ENCODE results near the gene IFT57.
"Not testable (repeated sequence)": the region's sequence is repeated elsewhere in the genome, so short reads cannot be mapped to it uniquely, and the experiment has no call there.

Gene IFT57, protein sequence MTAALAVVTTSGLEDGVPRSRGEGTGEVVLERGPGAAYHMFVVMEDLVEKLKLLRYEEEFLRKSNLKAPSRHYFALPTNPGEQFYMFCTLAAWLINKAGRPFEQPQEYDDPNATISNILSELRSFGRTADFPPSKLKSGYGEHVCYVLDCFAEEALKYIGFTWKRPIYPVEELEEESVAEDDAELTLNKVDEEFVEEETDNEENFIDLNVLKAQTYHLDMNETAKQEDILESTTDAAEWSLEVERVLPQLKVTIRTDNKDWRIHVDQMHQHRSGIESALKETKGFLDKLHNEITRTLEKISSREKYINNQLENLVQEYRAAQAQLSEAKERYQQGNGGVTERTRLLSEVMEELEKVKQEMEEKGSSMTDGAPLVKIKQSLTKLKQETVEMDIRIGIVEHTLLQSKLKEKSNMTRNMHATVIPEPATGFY

DNA sequence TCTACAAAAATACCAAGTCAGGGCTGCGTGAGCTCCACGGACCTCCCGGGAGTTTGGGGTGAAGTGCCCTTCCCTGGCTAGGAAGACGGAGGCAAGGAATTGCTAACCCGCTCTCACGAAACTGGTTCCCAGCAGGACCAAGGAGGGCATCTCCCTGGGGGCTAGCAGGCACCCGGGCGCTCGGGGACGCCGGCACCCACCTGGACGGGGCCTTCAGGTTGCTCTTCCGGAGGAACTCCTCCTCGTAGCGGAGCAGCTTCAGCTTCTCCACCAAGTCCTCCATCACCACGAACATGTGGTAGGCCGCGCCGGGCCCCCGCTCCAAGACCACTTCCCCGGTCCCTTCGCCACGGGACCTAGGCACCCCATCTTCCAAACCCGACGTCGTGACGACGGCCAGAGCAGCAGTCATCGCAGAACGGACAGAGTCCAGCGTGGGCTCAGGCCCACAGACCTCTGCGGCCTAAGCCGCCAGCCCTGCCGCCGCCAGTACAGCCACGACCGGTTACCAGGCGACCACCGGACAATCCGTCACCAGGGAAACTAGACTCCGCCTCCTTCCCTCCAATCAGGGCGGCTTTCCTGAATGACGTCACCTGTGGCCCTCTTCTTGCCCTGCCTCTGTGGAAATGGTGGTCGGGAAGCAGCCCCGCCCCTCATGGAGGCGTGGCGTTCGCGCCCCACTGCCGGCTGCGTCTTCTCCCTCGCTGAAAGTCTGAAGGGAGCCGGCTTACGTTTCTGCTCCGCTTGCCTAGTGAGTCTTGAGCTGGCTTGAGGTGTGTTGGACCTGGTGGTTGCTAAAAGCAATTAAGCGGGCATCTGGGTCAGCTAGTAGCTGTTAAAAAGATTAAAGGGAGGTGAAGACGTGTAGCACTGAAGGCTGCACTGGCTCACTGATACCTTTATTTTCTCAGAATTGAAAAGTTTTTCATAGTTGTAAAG lies at the start of gene IFT57:
TSS of gene IFT57 (minus strand) at position 514 of the 942 bp plus-strand sequence. CDS start at position 412, 102 bp downstream.
- peak; percentile 98 for DNase-seq (ENCODE audit: low spot score)

DNA sequence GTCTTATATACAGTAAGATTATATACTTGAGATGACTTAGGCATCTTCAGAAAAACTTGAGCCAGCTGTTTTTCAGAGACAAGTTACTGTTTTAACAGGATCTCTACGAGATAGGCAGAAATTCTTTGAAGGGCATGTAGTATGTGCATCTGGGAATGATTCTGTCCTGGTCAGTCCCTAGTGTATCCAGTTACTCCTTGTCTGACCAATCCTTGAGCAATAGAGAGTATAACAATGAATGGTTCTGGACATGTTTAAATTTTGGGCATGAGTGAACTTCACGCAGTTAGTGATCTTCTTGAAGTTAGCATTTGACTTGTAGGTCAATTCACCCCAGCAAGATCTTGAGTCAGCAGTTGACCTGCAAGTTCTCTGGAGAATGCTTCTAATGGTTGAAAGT lies 49.4 kb upstream of the IFT57 start:
- no peak for DNase-seq (ENCODE audit: low spot score)

GRCh38 chr3:108268235-108268634 lies 46.0 kb upstream of the IFT57 start:
- DNase-seq (ENCODE audit: low spot score): not testable (repeated sequence)

DNA sequence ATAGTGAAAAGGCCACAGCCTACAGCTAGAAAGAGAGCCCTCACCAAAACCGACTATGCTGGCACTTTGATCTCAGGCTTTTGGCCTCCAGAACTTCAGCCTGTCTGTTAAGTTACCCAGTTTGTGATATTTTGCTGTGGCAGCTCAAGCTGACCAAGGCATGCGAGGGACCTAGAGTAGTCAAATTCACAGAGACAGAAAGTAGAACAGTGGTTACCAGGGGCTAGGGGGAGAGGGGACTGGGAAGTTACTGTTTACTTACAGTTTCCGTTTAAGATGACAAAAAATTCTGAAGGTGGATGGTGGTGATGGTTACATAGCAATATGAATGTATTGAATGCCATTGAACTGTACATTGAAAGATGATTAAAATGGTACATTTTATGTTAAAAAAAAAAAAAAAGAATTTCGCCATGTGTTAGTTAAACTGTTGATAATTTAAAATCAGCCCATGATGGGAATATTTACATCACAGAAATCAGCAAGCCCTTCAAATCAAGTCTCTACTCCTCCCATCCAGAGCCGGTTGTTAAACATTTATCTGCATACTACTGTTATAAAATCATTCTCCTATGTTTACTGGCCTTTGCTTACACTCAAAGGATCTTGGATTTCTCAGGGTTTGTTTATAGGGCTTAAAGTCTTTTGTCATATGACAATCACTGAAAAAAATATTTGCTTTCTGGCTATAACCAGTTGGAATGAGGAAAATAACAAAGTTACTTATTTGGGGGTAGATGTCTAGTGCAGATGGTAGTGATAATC lies 42.5 kb upstream of the IFT57 start:
- not testable (repeated sequence) for DNase-seq (ENCODE audit: low spot score)

GRCh38 chr3:108255131-108255530 lies 32.9 kb upstream of the IFT57 start:
- DNase-seq (ENCODE audit: low spot score): no peak

DNA sequence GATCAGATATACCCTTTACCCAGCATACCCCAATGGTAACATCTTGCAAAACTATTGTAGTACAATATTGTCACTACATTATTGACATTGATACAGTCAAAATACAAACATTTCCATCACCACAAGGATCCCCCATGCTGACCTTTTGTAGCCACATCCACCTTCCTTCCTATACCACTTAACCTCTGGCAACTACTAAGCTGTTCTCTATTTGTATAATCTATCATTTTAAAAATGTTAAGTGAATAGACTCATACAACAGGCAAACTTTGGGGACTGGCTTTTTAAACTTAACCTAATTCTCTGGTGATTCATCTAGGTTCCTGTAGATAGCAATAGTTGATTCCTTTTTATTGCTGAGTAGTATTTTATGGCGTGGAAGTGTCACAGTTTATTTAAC lies 29.6 kb upstream of the IFT57 start:
- DNase-seq (ENCODE audit: low spot score): no peak

GRCh38 chr3:108251265-108251664 lies 29.0 kb upstream of the IFT57 start:
- no peak for DNase-seq (ENCODE audit: low spot score)

DNA sequence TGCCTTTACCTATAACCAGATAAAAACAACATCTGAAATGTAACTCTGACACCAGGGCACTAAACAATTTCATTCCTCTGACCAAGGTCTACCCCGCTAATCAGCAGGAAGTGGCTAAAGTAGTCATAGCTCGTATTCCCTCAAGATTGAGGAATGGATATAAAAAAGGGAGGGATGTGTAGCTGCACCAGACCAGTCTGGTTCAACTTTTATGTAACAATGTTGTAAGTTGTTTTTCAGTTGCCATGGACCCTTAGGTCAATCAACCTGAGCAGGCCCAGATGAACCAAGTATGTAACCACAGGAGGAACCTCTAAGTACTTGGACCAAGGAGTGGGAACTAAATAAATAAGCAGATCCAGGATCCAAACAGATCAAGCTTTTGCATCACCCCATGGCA lies 28.4 kb upstream of the IFT57 start:
- DNase-seq (ENCODE audit: low spot score): no peak

DNA sequence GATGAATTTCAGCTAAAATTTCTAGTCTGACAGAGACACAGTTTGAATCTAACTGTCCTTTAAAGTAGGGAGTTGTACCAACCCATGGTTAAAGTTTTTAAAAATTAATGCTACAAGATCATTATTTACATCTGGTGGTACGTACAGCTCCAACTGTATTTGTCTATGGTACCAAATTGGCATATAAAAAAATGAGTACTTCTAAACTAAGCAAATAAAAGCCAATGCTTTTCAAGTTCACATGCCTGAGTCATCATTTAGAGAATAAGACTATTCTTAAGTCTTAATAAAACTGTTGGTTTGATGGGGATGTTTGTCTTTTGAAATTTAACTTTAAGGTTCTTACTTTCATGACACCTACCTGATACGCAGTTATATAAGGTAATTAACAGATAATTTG lies 21.0 kb upstream of the IFT57 start:
- DNase-seq (ENCODE audit: low spot score): no peak

DNA sequence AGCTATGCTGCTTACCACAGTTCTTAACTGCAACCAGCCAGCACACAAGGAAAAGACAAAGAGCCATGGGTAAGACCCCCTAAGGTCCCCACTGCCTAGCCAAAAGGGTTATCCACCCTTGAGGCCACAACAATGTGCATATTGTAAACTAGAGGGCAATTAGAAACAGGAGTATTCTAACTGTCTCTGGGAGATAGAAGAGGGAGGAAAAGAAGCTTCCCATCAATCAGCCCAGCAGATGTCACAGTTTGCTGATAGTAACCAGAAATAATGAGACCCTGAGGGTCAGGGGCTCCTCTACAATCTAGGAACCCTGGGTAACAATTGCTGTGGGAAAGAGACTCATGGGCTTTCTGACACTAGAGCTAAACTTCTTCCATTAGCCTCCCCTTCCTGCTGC lies 20.6 kb upstream of the IFT57 start:
- DNase-seq (ENCODE audit: low spot score): no peak

GRCh38 chr3:108241721-108242120 lies 19.5 kb upstream of the IFT57 start:
- no peak for DNase-seq (ENCODE audit: low spot score)

- DNase-seq (ENCODE audit: low spot score): no peak
Measured at GRCh38 chr3:108241146-108241545, 18.9 kb upstream of the IFT57 start.

- no peak for DNase-seq (ENCODE audit: low spot score)
Measured at GRCh38 chr3:108239082-108239481, 16.9 kb upstream of the IFT57 start.

DNA sequence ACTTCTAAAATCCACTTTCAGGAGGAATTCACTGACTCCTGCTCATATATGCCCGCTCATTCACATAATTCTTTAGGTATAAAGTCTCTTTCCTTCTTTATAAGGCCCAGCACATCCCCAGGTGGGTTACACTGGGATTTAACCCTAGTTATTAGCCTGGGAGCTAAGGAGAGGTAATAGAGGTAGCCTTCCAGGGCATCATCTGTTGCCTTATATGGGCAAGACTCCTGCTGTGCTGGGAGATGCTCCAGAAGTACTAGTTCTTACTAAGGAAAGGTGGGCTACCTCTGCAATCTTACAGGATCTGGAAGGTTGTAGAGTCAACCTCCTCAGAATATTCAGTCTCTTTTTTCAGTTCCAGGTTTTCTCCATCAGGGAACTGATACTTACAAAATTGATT lies 13.1 kb upstream of the IFT57 start:
- no peak for DNase-seq (ENCODE audit: low spot score)

GRCh38 chr3:108234387-108234957 lies 12.2 kb upstream of the IFT57 start:
- no peak for DNase-seq (ENCODE audit: low spot score)

DNA sequence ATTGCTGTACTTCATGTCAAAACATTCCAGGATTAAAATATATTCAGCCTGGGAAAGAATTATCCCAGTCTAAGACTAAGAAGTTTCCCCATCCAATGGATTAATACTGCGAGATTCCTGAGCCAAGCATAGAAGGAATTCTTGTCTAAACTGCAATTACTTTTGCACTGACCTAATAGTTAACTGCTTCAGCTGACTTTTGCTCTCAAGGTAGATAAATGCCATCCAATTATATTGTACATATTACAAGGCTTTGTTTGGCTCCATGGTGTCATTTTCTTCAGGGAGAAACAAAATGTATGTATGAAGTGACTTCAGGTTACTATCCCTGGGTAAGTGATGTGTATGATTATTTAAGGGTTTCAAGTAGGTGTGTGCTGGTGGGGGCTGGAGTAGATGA lies 6.1 kb upstream of the IFT57 start:
- no peak for DNase-seq (ENCODE audit: low spot score)

GRCh38 chr3:108227131-108227530 lies 4.9 kb upstream of the IFT57 start:
- no peak for DNase-seq (ENCODE audit: low spot score)

GRCh38 chr3:108225221-108225620 lies 3.0 kb upstream of the IFT57 start:
- no peak for DNase-seq (ENCODE audit: low spot score)

GRCh38 chr3:108223928-108224327 lies 1.7 kb upstream of the IFT57 start:
- DNase-seq (ENCODE audit: low spot score): peak; percentile 21

DNA sequence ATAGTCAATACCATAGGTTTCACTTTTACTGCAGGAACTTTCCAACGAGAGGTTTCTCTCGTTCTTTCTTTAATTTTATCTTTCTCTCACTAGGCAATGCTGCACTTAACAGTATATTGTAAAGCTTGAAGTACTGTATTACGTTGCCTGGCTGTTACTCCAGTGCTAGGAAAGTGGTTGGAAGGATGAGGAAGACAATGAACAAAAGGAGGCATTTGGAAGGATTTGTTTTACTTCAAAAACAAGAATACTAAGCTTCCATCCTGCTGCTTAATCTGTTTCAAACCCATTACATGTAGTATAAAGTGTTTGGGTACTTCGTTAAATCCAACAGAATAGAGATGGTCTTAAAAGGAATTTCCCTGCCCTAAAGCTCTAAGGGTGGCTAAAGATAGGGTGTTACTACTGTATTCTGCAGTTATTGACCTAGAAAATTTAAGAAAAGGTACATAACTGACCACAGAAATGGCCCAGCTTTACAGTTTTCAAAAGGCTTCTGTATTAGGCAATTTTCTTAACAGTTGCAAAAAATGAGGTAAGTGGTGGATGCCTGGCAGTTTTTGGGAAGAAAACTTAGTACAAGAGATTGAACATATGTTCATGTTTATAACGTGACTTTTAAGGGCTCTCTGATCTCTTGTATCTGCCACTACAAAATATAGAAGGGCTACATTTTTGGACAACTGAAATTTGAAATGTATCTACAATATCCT lies 785 bp upstream of the IFT57 start:
- DNase-seq (ENCODE audit: low spot score): peak; percentile 7

DNA sequence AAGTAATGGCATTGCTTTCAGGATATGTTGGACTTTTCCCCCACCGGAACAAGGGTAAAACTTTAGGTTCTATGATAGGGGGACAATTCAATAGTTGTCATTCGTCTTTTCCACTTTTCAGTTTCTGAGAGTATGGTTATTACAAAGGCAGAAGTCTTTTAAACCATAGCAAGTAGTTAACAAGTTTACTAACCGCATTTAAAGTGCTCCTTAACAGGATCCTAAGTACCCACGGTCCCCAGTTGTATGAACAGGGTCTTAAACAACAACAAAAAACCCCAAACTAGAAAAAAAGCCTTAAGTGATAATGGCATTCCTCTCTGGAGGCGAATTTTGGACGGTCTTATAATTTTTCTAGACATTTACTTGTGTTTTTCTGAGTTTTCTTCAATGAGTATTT lies 831 bp downstream of the IFT57 start:
- peak; percentile 11 for DNase-seq (ENCODE audit: low spot score)
